SK-N-MC (cell line): ENCODE data around the gene GPR152.

Experiments
- DNase-seq: peaks from one replicate; pipeline ENCODE4 v3.0.0-alpha.2; 2011; ENCODE audit warnings: low read depth, low spot score
- H3K27ac ChIP-seq: fragments of 200-600 bp; sonication (generic); 2 replicates; pipeline ENCODE4 v1.5.1; 2016; ENCODE audit warnings: mixed run types
- H3K36me3 ChIP-seq: fragments of 200-600 bp; sonication (generic); 2 replicates; pipeline ENCODE4 v1.6.1; 2017; ENCODE audit warnings: antibody characterized with exemption, low read length, mixed read lengths; ENCODE audit not compliant: insufficient read depth
- H3K4me3 ChIP-seq: fragments of 200-600 bp; sonication (generic); 2 replicates; pipeline ENCODE4 v1.5.1; 2016
- H3K9ac ChIP-seq: fragments of 200-600 bp; sonication (generic); 2 replicates; pipeline ENCODE4 v1.8.0; 2017; ENCODE audit warnings: mixed run types, mixed read lengths; ENCODE audit not compliant: insufficient read length
- H3K9me3 ChIP-seq: fragments of 200-600 bp; sonication (generic); 2 replicates; pipeline ENCODE4 v1.6.1; 2017; ENCODE audit warnings: low read depth, mild to moderate bottlenecking, antibody characterized with exemption, low read length, moderate library complexity, mixed read lengths
- EZH2 ChIP-seq: fragments of 200-600 bp; sonication (generic); IDR thresholded peaks from one replicate; pipeline ENCODE4 v1.6.1; 2017; ENCODE audit warnings: antibody characterized with exemption
- FOXP2 ChIP-seq: optimal IDR thresholded peaks from 2 replicates; pipeline ENCODE3; 2011; ENCODE audit warnings: mild to moderate bottlenecking, moderate library complexity; ENCODE audit not compliant: insufficient read depth; ENCODE audit errors: extremely low read length, control extremely low read depth
- POLR2AphosphoS5 ChIP-seq: IDR thresholded peaks from 2 replicates; pipeline ENCODE4 v1.6.1; 2012; ENCODE audit warnings: mild to moderate bottlenecking, low read depth, low read length, borderline replicate concordance

GPR152 gene

GRCh38 chr11:67496113-67496512, 43.6 kb upstream of the GPR152 start:
- no peak for DNase-seq
- Histone ChIP-seq H3K36me3 (no peaks in the 10 kb centered on the region; the same call in 1 of the 2 replicates), H3K27ac (no peak overlapping the region), H3K4me3 (no peak overlapping the region), H3K9me3 (no peaks in the 10 kb centered on the region), H3K9ac (no peak overlapping the region)
- TF ChIP-seq POLR2AphosphoS5: no peak
- TF ChIP-seq FOXP2: no peak
- no peak for TF ChIP-seq EZH2

GRCh38 chr11:67495234-67496005, 42.9 kb upstream of the GPR152 start:
- TF ChIP-seq FOXP2 (no peak), POLR2AphosphoS5 (no peak), EZH2 (no peak)

GRCh38 chr11:67494371-67495233, 42.1 kb upstream of the GPR152 start:
- no peaks in the 10 kb centered on the region for H3K9me3 ChIP-seq
- no peak overlapping the region for H3K27ac ChIP-seq
- TF ChIP-seq EZH2 (no peak), FOXP2 (no peak), POLR2AphosphoS5 (no peak)
- no peak for DNase-seq
- H3K36me3 ChIP-seq: peaks cover 7% of the 10 kb centered on the region; the same call in 1 of the 2 replicates
- H3K4me3 ChIP-seq: no peak overlapping the region
- H3K9ac ChIP-seq: no peak overlapping the region

More at GRCh38 chr11:67495234-67496005, 42.9 kb upstream of the GPR152 start:
- Histone ChIP-seq H3K27ac (no peak overlapping the region), H3K9me3 (no peaks in the 10 kb centered on the region), H3K36me3 (peaks cover 3% of the 10 kb centered on the region; the same call in 1 of the 2 replicates), H3K9ac (no peak overlapping the region), H3K4me3 (no peak overlapping the region)
- DNase-seq: no peak

- Histone ChIP-seq H3K9me3 (no peaks in the 10 kb centered on the region), H3K4me3 (no peak overlapping the region), H3K27ac (no peak overlapping the region), H3K36me3 (peaks cover 7% of the 10 kb centered on the region; the same call in 1 of the 2 replicates), H3K9ac (no peak overlapping the region)
- TF ChIP-seq POLR2AphosphoS5: no peak
- TF ChIP-seq EZH2: no peak
- TF ChIP-seq FOXP2: no peak
- DNase-seq: no peak
Measured at GRCh38 chr11:67493548-67494370, 41.2 kb upstream of the GPR152 start.

- no peak for DNase-seq
- no peaks in the 10 kb centered on the region for H3K9me3 ChIP-seq
- TF ChIP-seq EZH2 (no peak), POLR2AphosphoS5 (no peak), FOXP2 (no peak)
- no peak overlapping the region for H3K9ac ChIP-seq
- no peak overlapping the region for H3K4me3 ChIP-seq
- H3K27ac ChIP-seq: no peak overlapping the region
- peaks cover 7% of the 10 kb centered on the region; the same call in 1 of the 2 replicates for H3K36me3 ChIP-seq
Measured at GRCh38 chr11:67492801-67493547, 40.4 kb upstream of the GPR152 start.

- Histone ChIP-seq H3K9me3 (no peaks in the 10 kb centered on the region), H3K9ac (no peak overlapping the region), H3K27ac (no peak overlapping the region), H3K4me3 (no peak overlapping the region), H3K36me3 (peaks cover 9% of the 10 kb centered on the region; the same call in 1 of the 2 replicates)
- TF ChIP-seq FOXP2 (no peak), POLR2AphosphoS5 (no peak), EZH2 (no peak)
- no peak for DNase-seq
Measured at GRCh38 chr11:67492069-67492727, 39.7 kb upstream of the GPR152 start.

- no peak for DNase-seq
- Histone ChIP-seq H3K9ac (no peak overlapping the region), H3K4me3 (no peak overlapping the region), H3K27ac (no peak overlapping the region), H3K9me3 (no peaks in the 10 kb centered on the region), H3K36me3 (peaks cover 9% of the 10 kb centered on the region; the same call in 1 of the 2 replicates)
- TF ChIP-seq POLR2AphosphoS5 (no peak), FOXP2 (no peak), EZH2 (no peak)
Measured at GRCh38 chr11:67491276-67492068, 38.9 kb upstream of the GPR152 start.
